Neural progenitor cell (in vitro differentiated cells): Measurements from ENCODE around the gene SEMA6C. TPM values are rescaled to one million over a fixed set of nuclear protein-coding genes. Genes with fewer than 3 reads are reported as not detected.
"Not testable (repeated sequence)": the region's sequence is repeated elsewhere in the genome, so short reads cannot be mapped to it uniquely, and the experiment has no call there.

Experiments used
- DNase-seq: peaks from one replicate; pipeline ENCODE4 v3.0.0-alpha.2; 2016; ENCODE audit warnings: low spot score
- H2AFZ ChIP-seq: fragments of 200-600 bp; sonication (generic); replicated peaks from 2 replicates; pipeline ENCODE4 v1.6.1; 2016; ENCODE audit warnings: antibody characterized with exemption
- H3F3A ChIP-seq: fragments of 200-600 bp; sonication (generic); 2 replicates; pipeline ENCODE4 v1.6.1; 2016; ENCODE audit warnings: antibody characterized with exemption, low read depth
- H3K27ac ChIP-seq: fragments of 200-600 bp; sonication (generic); 2 replicates; pipeline ENCODE4 v1.5.1; 2016; ENCODE audit warnings: mild to moderate bottlenecking
- H3K27me3 ChIP-seq: fragments of 200-600 bp; sonication (generic); 2 replicates; pipeline ENCODE4 v1.6.1; 2016; ENCODE audit warnings: mild to moderate bottlenecking, moderate library complexity
- H3K36me3 ChIP-seq: fragments of 200-600 bp; sonication (generic); 2 replicates; pipeline ENCODE4 v1.5.1; 2016
- H3K4me1 ChIP-seq: fragments of 200-600 bp; sonication (generic); 2 replicates; pipeline ENCODE4 v1.6.1; 2016; ENCODE audit warnings: mixed run types
- H3K4me2 ChIP-seq: fragments of 200-600 bp; sonication (generic); 2 replicates; pipeline ENCODE4 v1.6.1; 2016
- H3K4me3 ChIP-seq: fragments of 200-600 bp; sonication (generic); 2 replicates; pipeline ENCODE4 v1.5.1; 2016
- H3K79me2 ChIP-seq: fragments of 200-600 bp; sonication (generic); 2 replicates; pipeline ENCODE4 v1.6.1; 2016; ENCODE audit warnings: low read depth
- H3K9ac ChIP-seq: fragments of 200-600 bp; sonication (generic); 2 replicates; pipeline ENCODE4 v1.6.1; 2016
- H3K9me3 ChIP-seq: fragments of 200-600 bp; sonication (generic); 2 replicates; pipeline ENCODE4 v1.5.1; 2016; ENCODE audit warnings: low read depth
- H4K20me1 ChIP-seq: fragments of 200-600 bp; sonication (generic); 2 replicates; pipeline ENCODE4 v1.6.1; 2016; ENCODE audit warnings: low read depth
- H3K27ac Mint-ChIP-seq: 3 replicates; pipeline ENCODE4 v1.8.0; 2021; ENCODE audit warnings: mixed read lengths
- H3K27me3 Mint-ChIP-seq: 2 replicates; pipeline ENCODE4 v1.8.0; 2022; ENCODE audit warnings: low read depth, mild to moderate bottlenecking, inconsistent platforms, moderate library complexity, mixed read lengths; ENCODE audit not compliant: insufficient read depth
- H3K36me3 Mint-ChIP-seq: 3 replicates; pipeline ENCODE4 v1.8.0; 2021; ENCODE audit warnings: mixed read lengths
- H3K4me1 Mint-ChIP-seq: 3 replicates; pipeline ENCODE4 v1.8.0; 2021; ENCODE audit warnings: mixed read lengths
- H3K4me3 Mint-ChIP-seq: 3 replicates; pipeline ENCODE4 v1.8.0; 2021; ENCODE audit warnings: mild to moderate bottlenecking, moderate library complexity, mixed read lengths
- H3K9me3 Mint-ChIP-seq: 3 replicates; pipeline ENCODE4 v1.8.0; 2020; ENCODE audit warnings: mixed read lengths
- CTCF ChIP-seq: fragments of 200-600 bp; sonication (generic); IDR thresholded peaks from 2 replicates; pipeline ENCODE4 v1.5.1; 2017; ENCODE audit warnings: antibody characterized with exemption, mild to moderate bottlenecking
- EZH2 ChIP-seq: fragments of 200-600 bp; sonication (generic); IDR thresholded peaks from 2 replicates; pipeline ENCODE4 v1.6.1; 2017; ENCODE audit warnings: antibody characterized with exemption, mild to moderate bottlenecking, moderate library complexity
- EZH2phosphoT487 ChIP-seq: fragments of 200-600 bp; sonication (generic); IDR thresholded peaks from 2 replicates; pipeline ENCODE4 v1.6.1; 2017; ENCODE audit warnings: antibody characterized with exemption
- total RNA-seq: library from RNA; depleted of rRNA; stranded (reverse); fragments of >200 nt; gene quantifications from 2 replicates; pipeline ENCODE4 v1.2.3, GENCODE V29; 2015; ENCODE audit warnings: low replicate concordance

Gene SEMA6C
- 5.6 and 12.1 TPM in 2 replicates for total RNA-seq

- Histone ChIP-seq H3K4me1 (peaks cover 30% of the 10 kb centered on the region), H3K36me3 (no peaks in the 10 kb centered on the region), H3F3A (peaks cover 27% of the 10 kb centered on the region), H3K79me2 (no peaks in the 10 kb centered on the region), H2AFZ (peak within 1 kb of the TSS; percentile 95), H4K20me1 (peaks cover 26% of the 10 kb centered on the region), H3K4me2 (peak within 1 kb of the TSS; percentile 91), H3K9me3 (no peaks in the 10 kb centered on the region), H3K27me3 (peaks cover 32% of the 10 kb centered on the region), H3K27ac (no peak within 1 kb of the TSS), H3K9ac (peak within 1 kb of the TSS; percentile 58), H3K4me3 (peak within 1 kb of the TSS; percentile 91)
- Mint-ChIP-seq H3K27me3 (peaks cover 16% of the 10 kb centered on the region), H3K4me1 (peaks cover 39% of the 10 kb centered on the region), H3K4me3 (peak within 1 kb of the TSS; percentile 91), H3K36me3 (peaks cover 10% of the 10 kb centered on the region), H3K9me3 (no peaks in the 10 kb centered on the region), H3K27ac (peak within 1 kb of the TSS; percentile 60)
- TF ChIP-seq CTCF (no peak), EZH2phosphoT487 (no peak), EZH2 (no peak)
- peak; percentile 96 for DNase-seq
These were observed at the start of gene SEMA6C for GRCh38 chr1:151146412-151147131. Gene SEMA6C, minus strand, starts transcription at chr1:151146631. Its CDS starts 4,010 bp downstream, at chr1:151142621.

- H3F3A ChIP-seq: peaks cover 29% of the 10 kb centered on the region
- H3K4me1 ChIP-seq, H2AFZ ChIP-seq, H3K9me3 ChIP-seq, H3K27me3 ChIP-seq, H3K9me3 Mint-ChIP-seq, H3K36me3 Mint-ChIP-seq, H3K4me2 ChIP-seq, H3K4me3 ChIP-seq, H3K27ac ChIP-seq, H3K27ac Mint-ChIP-seq, DNase-seq, H3K4me3 Mint-ChIP-seq, H3K9ac ChIP-seq, H3K36me3 ChIP-seq: not testable (repeated sequence)
- peaks cover 11% of the 10 kb centered on the region for H4K20me1 ChIP-seq
- Mint-ChIP-seq H3K27me3 (peaks cover 17% of the 10 kb centered on the region), H3K4me1 (peaks cover 25% of the 10 kb centered on the region)
- peaks cover 20% of the 10 kb centered on the region for H3K79me2 ChIP-seq
These were observed 48.6 kb upstream of the SEMA6C start for GRCh38 chr1:151194894-151195594.

GRCh38 chr1:151193856-151194255 is 47.4 kb upstream of the SEMA6C start:
- Histone ChIP-seq H3K9ac (no peak overlapping the region), H3K79me2 (peaks cover 18% of the 10 kb centered on the region), H3K27me3 (peaks cover 4% of the 10 kb centered on the region), H2AFZ (no peak overlapping the region), H4K20me1 (no peaks in the 10 kb centered on the region), H3K36me3 (no peaks in the 10 kb centered on the region), H3K4me1 (peaks cover 3% of the 10 kb centered on the region), H3K4me2 (no peak overlapping the region), H3K9me3 (no peaks in the 10 kb centered on the region), H3K27ac (no peak overlapping the region), H3K4me3 (no peak overlapping the region), H3F3A (peaks cover 26% of the 10 kb centered on the region)
- peaks cover 17% of the 10 kb centered on the region for H3K27me3 Mint-ChIP-seq
- no peaks in the 10 kb centered on the region for H3K9me3 Mint-ChIP-seq
- no peak overlapping the region for H3K4me3 Mint-ChIP-seq
- H3K36me3 Mint-ChIP-seq: peaks cover 3% of the 10 kb centered on the region
- no peak for TF ChIP-seq EZH2phosphoT487
- no peak for TF ChIP-seq EZH2
- TF ChIP-seq CTCF: no peak
- no peak overlapping the region for H3K27ac Mint-ChIP-seq
- no peak for DNase-seq
- peaks cover 22% of the 10 kb centered on the region for H3K4me1 Mint-ChIP-seq

GRCh38 chr1:151193304-151193703 is 46.9 kb upstream of the SEMA6C start:
- peaks cover 15% of the 10 kb centered on the region for H3K27me3 Mint-ChIP-seq
- H3K36me3 ChIP-seq: no peaks in the 10 kb centered on the region
- H3K27me3 ChIP-seq: peaks cover 4% of the 10 kb centered on the region
- no peak overlapping the region for H3K4me3 ChIP-seq
- H3K4me1 Mint-ChIP-seq: peaks cover 25% of the 10 kb centered on the region
- peaks cover 18% of the 10 kb centered on the region for H3K79me2 ChIP-seq
- no peak overlapping the region for H3K27ac ChIP-seq
- no peak overlapping the region for H3K4me3 Mint-ChIP-seq
- H4K20me1 ChIP-seq: no peaks in the 10 kb centered on the region
- no peak overlapping the region for H3K9ac ChIP-seq
- H3F3A ChIP-seq: peaks cover 22% of the 10 kb centered on the region
- peaks cover 8% of the 10 kb centered on the region for H3K4me1 ChIP-seq
- no peak overlapping the region for H2AFZ ChIP-seq
- peaks cover under 1% of the 10 kb centered on the region for H3K36me3 Mint-ChIP-seq
- no peak for DNase-seq
- no peak overlapping the region for H3K27ac Mint-ChIP-seq
- no peaks in the 10 kb centered on the region for H3K9me3 ChIP-seq
- TF ChIP-seq CTCF: no peak
- TF ChIP-seq EZH2: no peak
- TF ChIP-seq EZH2phosphoT487: no peak
- H3K4me2 ChIP-seq: no peak overlapping the region
- no peaks in the 10 kb centered on the region for H3K9me3 Mint-ChIP-seq
